Stimulated activated CD8-positive, alpha-beta memory T cell treated with anti-CD3 and anti-CD28 coated beads, Interleukin-4, amount 100 ng/mL, for 4 hours (primary cell): ENCODE results near the gene CLIC4.
A peak's percentile ranks its signal among the peaks of the same experiment; 100 is the strongest.
"Not testable (repeated sequence)": the region's sequence is repeated elsewhere in the genome, so short reads cannot be mapped to it uniquely, and the experiment has no call there.

ENCODE experiments used
- DNase-seq, 2 donors: peaks; one replicate each; pipeline ENCODE4 v3.0.0-alpha.2; 2020; ENCODE audit warnings: low read depth in 2 of 2, low spot score in 1 of 2

CLIC4 gene

DNA sequence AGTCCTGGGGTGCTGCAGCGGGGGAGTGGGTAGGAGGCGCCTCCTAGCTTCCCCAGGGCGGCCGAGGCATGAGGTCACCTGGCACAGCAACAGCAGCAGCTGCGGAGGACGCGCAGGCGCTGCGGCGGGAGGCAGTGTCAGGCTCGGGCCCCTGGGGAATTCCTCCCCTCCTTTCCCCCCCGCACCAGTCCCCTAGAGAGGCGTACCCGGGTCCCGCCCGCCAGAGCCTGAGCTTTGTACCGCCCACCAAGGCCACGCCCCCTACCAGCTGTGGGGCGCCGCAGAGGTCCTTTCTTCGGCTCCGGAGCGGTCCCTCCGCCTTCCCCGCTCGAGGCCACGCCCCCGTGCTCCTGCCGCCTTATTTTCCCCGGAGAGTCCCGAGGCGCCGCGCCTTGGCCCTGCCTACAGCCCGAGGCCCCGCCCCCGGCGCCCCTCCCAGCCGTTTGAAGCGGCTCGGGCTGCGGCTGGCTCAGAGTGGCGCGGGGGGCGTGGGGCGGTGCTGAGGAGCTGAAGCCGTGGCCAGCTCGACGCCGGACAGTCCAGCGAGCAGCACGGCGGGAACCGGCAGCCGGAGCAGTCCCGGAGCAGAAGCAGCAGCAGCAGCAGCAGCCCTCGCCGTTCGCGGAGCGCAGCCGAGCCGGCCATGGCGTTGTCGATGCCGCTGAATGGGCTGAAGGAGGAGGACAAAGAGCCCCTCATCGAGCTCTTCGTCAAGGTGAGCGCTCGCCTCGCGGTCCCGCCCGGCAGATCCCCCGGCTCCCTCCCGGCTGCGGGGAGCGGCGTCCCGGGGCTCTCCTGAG, at the start of gene CLIC4:
Gene CLIC4, plus strand, starts transcription at position 537 of the 800 bp plus-strand sequence. Its CDS starts 107 bp downstream, at position 644.
- peak; percentile 96 to 99 for DNase-seq

DNA sequence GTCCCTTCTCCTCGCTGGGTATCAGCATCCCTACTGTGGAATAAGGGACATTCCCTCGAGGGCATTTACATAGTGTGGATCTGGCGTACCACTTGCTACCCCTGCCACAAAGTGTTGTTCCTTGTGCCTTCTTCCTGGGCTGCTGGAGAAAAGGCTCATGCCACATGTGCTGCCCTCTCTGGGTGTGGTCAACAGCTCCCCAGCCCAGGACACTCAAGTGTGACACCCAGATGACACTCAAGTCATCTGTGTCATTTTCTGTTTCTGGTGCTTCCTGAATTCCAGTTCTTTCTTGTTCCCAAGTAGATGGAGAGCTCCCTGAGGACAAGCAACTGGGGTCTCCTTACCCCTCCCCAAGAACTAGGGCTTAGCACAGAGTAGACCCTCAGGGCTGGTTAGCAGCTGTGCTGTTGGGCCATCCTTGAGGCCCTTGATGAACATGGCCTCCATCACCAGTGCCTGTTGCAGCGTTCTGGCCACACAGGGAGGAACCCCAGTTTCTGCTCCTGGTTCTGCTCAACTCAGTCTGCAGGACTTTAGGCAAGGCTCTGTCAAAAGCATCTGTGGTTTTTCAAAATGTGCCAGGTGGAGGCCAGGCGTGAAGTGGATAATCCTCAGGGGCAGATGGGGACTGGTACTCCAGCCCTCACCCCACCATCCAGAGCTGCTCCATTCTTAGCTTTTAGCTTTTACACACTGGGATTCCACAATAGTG, 49.0 kb upstream of the CLIC4 start:
- no peak for DNase-seq

DNA sequence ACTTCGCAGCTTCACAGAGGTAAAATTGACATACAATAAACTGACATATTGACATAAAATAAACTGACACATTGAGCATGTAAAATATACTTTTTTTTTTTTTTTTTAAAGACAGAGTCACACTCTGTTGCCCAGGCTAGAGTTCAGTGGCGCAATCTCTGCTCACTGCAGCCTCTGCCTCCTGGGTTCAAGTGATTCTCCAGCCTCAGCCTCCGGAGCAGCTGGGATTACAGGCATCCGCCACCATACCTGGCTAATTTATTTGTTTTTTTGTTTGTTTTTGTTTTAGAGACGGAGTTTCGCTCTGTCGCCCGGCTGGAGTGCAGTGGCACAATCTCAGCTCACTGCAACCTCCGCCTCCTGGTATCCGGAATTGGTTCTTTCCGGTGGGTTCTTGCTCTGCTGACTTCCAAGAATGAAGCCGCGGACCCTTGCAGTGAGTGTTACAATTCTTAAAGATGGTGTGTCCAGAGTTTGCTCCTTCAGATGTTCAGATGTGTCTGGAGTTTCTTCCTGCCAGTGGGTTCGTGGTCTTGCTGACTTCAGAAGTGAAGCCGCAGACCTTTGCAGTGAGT, 48.4 kb upstream of the CLIC4 start:
- DNase-seq: no peak

DNA sequence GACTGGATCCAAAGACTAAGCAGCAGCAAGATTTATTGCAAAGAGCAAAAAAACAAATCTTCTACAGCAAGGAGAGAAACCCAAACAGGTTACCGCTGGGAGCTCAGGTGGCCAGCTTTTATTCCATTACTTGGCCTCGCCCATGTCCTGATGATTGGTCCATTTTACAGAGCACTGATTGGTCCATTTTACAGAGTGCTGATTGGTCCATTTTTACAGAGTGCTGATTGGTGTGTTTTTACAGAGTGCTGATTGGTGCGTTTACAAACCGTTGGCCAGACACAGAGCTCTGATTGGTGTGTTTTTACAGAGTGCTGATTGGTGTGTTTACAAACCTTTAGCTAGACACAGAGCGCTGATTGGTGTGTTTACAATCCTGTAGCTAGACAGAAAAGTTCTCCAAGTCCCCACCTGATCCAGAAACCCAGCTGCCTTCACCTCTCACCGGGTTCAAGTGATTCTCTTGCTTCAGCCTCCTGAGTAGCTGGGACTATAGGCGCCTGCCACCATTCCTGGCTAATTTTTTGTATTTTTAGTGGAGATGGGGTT, 47.7 kb upstream of the CLIC4 start:
- DNase-seq: not testable (repeated sequence)

DNA sequence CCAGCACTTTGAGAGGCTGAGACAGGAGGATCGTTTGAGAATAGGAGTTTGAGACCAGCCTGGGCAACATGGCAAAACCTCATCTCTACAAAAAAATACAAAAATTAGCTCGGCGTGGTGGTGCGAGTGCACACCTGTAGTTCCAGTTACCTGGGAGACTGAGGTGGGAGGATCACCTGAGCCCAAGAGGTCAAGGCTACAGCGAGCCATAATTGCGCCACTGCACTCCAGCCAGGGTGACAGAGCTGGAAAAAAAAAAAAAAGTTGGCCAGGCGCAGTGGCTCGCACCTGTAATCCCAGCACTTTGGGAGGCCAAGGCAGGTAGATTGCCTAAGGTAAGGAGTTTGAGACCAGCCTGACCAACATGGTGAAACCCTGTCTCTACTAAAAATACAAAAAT, 46.9 kb upstream of the CLIC4 start:
- not testable (repeated sequence) for DNase-seq

DNA sequence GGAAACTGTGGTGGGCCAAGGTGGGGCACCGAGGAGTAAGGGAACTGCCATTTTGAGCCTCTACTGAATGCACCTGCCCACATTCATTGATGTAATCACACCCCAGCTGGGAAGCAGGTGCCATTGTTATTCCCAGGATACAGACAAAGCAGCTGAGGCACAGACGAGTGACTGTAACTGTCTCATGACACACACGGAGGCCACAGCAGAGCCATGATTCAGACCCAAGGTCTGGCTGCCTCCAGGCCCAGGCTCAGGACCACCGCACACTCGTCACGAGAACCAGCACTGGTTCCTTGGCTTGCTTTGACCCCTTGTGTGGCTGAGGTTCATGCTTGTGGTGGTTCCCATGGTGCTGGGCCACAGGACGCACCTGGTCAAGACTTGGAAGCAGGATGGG, 45.6 kb upstream of the CLIC4 start:
- no peak for DNase-seq

DNA sequence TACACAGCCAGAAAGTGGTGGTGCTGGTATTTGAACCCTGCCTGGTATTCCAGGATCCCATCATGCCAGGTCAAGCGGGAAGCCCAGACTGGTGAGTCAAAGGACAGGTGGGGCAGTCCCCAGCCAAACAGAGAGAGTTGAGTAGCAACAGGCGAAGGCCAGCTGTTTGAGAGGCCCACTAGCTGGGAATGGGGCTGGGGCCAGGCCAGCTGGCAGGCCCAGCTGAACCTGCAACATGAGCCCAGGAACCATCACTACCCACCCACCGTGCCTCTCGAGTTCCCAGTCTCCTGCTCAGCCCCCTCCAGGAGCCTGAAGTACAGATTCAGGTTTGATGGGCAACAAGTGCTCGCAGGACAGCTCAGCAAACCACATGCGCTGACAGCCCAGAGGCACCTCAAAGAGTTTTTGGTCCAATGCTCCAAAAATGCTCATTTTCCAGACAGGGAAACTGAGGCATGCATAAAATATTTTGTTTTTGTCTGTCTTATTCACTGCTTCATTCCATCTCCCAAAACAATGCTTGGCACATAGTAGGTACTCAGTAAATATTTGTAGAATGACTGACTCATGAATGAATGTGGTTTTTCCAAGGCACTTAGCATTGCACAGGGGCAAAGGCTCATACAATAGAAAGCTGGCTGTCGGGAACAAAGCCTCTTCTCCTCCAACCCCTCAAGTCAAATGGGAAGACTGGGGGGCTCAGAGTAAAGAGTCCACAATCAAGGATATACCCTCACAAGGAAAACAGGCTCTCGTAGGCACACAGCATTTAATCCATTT, 42.5 kb upstream of the CLIC4 start:
- DNase-seq: no peak

DNA sequence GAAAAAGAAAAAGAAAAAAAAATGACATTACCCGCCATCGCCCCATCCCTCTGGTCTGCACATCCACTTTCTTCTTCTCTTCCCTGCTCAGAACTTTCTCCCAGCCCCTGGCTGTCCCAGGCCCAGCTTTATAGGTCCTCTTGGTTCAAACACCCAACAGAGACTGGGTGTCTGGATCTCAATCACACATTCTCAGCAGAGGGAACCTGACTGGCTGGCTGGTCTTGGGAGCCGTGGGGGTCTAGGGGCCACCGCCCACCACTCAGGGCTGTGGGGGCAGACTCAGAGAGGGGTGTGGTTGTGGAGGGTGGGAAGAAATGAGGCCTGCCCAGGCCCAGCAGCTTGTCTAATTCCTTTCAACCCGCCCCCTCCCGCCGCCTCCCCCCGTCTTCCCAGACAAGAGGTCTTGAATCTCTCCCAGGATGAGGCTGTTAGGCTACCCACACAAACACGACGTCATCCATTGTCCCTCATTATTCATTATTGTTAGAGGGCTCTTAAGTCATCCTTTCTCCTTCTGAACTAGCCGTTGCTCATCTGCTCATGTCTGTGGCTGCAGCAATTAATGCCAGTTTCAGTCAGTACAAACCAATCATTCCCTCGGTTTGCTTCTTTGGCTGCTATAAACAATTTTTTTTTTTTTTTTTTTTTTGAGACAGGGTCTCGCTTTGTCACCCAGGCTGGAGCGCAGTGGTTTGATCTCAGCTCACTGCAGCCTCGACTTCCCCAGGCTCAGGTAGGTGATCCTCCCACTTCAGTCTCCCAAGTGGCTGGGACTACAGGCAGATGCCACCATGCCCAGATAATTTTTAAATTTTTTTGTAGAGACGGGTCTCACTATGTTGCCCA, 40.6 kb upstream of the CLIC4 start:
- DNase-seq: no peak

DNA sequence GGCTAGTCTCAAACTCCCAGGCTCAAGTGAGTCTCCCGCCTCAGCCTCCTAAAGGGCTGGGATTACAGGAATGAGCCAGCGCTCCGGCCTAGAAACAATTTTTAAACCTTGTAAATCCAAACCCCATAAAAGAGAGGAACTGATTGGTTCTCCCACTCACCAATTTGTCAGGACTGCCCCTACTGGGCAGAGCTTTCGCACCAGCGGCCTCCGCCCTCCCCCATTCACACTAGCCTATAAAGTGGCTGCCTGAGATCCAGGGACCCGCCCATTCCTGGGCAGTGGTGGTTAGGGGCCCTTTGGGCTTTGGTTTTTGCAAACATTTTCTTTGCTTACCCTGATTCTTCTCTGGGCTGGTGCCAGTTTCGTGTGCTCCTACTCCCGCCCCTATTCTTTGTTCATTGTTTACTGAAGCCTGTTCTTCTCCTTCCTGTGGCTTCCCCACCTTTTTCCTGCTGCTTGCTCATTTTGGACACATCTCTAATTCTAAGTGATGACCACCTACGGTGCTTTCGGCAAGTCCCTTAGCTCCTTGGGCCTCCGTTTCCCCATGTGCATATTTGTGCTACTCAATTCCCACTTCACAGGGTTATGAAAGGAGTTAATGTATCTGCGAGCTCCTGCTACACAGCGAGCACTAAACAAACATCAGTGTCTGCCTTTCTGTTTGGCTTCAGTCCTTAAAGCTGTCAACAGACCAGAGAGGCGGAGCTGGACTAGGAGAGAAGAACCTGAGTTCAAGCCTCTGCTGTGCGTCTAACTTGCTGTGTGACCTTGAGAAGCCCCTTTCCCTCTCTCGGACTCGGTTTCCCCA, 39.8 kb upstream of the CLIC4 start:
- DNase-seq: no peak

DNA sequence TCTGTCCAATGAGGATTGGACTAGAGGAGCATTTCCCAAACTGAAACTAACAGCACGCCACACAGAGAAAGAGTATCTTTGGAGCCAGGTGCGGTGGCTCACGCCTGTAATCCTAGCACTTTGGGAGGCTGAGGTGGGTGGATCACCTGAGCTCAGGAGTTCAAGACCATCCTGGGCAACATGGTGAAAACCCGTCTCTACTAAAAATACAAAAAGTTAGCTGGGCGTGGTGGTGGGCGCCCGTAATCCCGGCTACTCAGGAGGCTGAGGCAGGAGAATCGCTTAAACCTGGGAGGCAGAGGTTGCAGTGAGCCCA, 39.2 kb upstream of the CLIC4 start:
- not testable (repeated sequence) for DNase-seq

DNA sequence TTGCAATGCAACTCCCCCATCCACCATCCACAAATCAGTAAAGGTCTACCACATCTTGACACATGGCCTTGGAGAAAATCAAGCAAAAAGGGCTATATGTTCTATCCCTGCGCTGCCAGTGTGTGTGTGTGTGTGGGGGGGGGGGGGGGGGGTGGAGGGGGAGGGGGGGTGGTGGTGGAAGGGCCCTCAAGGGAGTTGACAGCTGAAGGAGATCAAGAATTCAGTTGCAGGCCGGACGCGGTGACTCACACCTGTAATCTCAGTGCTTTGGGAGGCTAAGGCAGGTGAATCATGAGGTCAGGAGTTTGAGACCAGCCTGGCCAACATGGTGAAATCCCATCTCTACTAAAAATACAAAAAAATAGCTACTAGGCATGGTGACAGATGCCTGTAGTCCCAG, 37.6 kb upstream of the CLIC4 start:
- DNase-seq: no peak

DNA sequence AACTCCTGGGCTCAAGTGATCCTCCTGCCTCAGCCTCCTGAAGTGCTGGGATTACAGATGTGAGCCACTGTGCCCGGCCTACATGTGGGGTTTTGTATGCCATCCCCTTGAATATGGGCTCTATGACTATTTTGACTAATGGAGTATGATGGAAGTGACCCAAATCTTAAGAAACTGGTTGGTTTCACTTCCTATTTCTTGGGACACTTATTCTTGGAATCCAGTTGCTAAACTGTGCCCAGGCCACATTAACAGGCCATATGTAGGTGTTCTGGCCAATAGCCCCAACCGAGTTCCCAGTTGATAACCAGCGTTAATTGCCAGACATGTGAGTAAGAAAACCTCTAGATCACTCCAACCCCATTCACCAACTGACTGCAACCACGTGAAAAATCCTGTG, 36.3 kb upstream of the CLIC4 start:
- no peak for DNase-seq

DNA sequence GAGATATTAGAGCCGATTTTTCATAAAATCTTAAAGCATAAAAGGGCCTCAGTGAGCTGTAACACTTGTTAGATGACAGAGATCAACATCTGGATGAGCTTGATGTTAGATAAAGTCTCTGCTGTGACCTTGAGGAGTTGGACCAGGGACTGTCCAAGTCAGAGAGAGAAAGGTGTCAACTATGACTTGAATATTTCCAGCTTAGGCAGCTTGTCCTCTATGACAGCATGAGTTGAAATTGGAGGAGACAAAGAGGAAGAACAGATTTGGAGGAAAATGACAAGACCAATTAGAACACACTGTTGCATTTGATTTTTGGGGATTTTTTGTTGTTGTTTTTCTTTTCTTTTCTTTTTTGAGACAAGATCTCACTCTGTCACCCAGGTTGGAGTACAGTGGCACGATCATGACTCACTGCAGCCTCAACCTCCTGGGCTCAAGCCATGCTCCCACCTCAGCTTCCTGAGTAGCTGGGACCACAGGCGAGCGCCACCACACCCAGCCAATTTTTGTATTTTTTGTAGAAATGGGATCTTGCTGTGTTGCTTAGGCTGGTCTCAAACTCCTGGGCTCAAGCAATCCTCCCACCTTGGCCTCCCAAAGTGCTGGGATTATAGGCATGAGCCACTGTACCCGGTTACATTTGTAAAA, 35.3 kb upstream of the CLIC4 start:
- no peak for DNase-seq

DNA sequence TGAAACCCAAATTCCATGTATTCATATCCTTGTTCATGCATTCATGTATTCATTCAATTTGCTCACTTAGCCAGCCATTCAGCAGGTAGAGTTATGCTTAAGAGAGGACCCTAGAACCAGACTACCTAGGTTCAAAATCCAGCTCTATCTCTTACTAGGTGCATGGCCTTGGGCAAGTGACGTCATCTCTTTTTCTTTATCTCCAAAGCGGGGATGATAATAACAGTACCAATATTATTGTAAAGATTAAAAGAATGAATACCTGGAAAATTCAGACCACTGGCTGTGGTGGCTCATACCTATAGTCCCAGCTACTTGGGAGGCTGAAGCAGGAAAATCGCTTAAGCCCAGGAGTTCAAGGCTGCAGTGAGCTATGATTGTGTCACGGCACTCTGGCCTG, 33.9 kb upstream of the CLIC4 start:
- DNase-seq: no peak

DNA sequence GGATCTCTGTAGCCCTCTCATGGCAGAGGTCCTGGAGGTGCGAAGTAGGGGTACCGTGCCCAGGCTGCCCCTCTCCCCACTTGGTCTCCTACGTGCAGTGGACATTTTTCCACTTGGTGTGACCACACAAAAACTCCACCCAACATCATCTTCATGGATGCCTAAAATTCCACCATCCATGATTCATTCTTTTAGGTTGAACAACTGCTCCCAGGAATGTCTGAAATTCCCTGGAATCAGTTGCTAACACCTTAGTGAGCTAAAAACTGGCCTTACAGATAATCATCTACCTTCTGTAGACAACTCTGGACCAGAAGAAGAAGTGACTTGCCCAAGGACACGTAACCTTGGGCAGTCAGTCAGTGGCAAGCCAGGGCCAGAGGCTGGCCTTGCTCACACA, 32.1 kb upstream of the CLIC4 start:
- no peak for DNase-seq

DNA sequence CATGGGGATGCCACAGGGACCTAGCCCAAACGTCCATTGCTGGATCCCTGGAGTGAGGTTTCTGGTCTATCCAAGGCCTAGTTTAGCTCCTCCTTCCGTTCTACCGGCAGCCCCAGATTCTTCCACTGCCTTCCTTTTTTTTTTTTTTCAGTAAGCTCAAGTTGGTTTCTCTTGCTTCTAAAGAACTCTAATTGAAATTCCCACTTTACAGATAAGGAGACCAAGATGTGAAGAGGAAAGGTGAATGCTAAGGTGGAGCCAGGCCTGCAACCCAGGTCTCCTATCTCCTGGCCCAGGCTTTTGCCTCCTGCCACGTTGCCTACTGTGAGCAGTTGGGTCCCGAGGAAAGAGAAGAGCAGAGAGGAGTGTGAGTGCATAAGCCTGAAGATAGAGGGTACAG, 31.5 kb upstream of the CLIC4 start:
- DNase-seq: no peak

DNA sequence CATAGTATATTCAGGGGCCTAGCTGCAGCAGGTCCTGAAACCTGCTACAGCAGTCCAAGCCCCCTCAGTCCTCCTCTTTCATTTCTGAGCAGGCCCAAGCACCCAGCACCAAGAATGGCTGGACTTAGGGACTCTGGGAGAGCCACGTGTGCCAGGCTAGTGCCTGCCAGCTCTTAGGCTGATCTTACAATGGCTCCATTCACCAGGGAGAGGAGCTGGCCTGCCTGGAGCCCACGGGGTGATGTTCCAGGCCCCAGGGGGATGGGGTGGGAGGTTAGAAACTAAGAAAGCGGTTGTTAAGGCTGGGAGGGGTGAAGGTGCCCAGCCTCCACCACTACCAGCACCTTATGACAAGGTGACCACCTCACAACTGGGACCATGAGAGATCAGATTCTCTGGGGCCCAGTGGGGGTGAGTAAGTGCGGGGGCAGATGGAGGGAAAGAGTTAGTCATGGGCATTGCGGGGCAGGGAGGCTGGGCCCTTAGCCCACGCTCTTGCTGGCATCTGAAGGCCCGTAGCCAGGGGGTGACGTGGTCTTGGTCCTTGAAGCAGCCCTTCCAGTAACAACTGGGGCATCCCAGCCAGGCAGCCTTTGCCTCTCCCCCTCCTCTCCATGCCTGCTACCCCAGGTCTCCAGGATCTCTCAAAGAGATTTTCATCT, 30.3 kb upstream of the CLIC4 start:
- DNase-seq: no peak

DNA sequence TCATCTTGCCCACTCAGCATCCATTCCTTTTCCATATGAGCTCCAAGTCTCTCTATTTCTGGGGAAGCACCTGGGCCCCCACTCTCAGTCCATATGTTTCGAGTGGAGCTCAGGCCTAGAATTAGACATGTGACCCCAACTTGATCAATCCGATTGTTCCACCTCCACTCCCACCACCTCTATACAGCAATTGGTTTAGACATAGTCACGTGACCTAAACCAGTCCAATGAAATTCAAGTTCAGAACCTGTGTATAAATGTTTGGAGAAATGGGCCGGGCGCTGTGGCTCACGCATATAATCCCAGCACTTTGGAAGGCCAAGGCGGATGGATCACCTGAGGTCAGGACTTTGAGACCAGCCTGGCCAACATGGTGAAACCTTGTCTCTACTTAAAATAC, 29.6 kb upstream of the CLIC4 start:
- no peak for DNase-seq
